Upper lobe of right lung (tissue), 1 donor: ENCODE measurements around the gene TAS2R30. TPM values are rescaled to one million over a fixed set of nuclear protein-coding genes. Genes with fewer than 3 reads are reported as not detected.
"Not testable (repeated sequence)": the region's sequence is repeated elsewhere in the genome, so short reads cannot be mapped to it uniquely, and the experiment has no call there.

Source experiments
- ATAC-seq: fragments of 200-7000 bp; cut with Tn5 transposase; one replicate; pipeline ENCODE4 v1.9.1; 2020; ENCODE audit warnings: mild to moderate bottlenecking, moderate library complexity
- DNase-seq: peaks from one replicate; pipeline ENCODE4 v3.0.0-alpha.2; 2020
- H3K27ac ChIP-seq: fragments of 200-600 bp; one replicate; pipeline ENCODE4 v1.8.0; 2022
- H3K27me3 ChIP-seq: fragments of 200-600 bp; one replicate; pipeline ENCODE4 v1.8.0; 2022; ENCODE audit warnings: mild to moderate bottlenecking
- H3K36me3 ChIP-seq: fragments of 200-600 bp; one replicate; pipeline ENCODE4 v1.8.0; 2022
- H3K4me1 ChIP-seq: fragments of 200-600 bp; one replicate; pipeline ENCODE4 v1.8.0; 2022
- H3K4me3 ChIP-seq: fragments of 200-600 bp; one replicate; pipeline ENCODE4 v1.8.0; 2022; ENCODE audit warnings: mild to moderate bottlenecking
- H3K9me3 ChIP-seq: fragments of 200-600 bp; one replicate; pipeline ENCODE4 v1.8.0; 2022
- intact Hi-C: fragments of 100-400 bp; cut with DNase I; formaldehyde crosslinking; loops from one replicate; pipeline ENCODE4 v1.11.0; 2022
- total RNA-seq: library from RNA; stranded (reverse); fragmentation: NEBNext Ultra II Directional; extraction: Animal tissue kit (Norgen Biotek cat#: 25700); gene quantifications from one replicate; pipeline ENCODE4 v1.2.1, GENCODE V29; 2021
- TF ChIP-seq, protein P1 (sequence below): fragments of 200-600 bp; IDR thresholded peaks from one replicate; pipeline ENCODE4 v1.8.0; 2022; ENCODE audit warnings: antibody characterized with exemption
- donor health status: DM: no; HTN: yes; CAD: no; lungs with severe emphysema.

TAS2R30 gene
- total RNA-seq, 1 donor from 2014 or later: 2.9 TPM

DNA sequence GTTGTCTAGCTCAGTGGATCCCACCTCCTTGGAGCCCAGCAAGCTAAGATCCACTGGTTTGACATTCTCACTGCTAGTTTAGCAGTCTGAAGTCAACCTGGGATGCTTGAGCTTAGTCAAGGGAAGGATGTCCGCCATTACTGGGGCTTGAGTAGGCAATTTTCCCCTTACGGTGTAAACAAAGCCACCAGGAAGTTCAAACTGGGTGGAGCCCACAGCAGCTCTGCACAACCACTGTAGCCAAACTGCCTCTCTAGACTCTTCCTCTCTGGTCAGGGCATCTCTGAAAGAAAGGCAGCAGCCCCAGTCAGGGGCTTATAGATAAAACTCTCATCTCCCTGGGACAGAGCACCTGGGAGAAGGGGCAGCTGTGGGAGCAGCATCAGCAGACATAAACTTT lies 25.6 kb downstream of the TAS2R30 start:
- Histone ChIP-seq H3K4me3 (no peak overlapping the region), H3K27me3 (no peaks in the 10 kb centered on the region), H3K27ac (no peak overlapping the region), H3K4me1 (no peaks in the 10 kb centered on the region), H3K36me3 (no peaks in the 10 kb centered on the region), H3K9me3 (no peaks in the 10 kb centered on the region)
- TF ChIP-seq, protein P1, sequence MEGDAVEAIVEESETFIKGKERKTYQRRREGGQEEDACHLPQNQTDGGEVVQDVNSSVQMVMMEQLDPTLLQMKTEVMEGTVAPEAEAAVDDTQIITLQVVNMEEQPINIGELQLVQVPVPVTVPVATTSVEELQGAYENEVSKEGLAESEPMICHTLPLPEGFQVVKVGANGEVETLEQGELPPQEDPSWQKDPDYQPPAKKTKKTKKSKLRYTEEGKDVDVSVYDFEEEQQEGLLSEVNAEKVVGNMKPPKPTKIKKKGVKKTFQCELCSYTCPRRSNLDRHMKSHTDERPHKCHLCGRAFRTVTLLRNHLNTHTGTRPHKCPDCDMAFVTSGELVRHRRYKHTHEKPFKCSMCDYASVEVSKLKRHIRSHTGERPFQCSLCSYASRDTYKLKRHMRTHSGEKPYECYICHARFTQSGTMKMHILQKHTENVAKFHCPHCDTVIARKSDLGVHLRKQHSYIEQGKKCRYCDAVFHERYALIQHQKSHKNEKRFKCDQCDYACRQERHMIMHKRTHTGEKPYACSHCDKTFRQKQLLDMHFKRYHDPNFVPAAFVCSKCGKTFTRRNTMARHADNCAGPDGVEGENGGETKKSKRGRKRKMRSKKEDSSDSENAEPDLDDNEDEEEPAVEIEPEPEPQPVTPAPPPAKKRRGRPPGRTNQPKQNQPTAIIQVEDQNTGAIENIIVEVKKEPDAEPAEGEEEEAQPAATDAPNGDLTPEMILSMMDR: no peak
- DNase-seq: no peak
- ATAC-seq: no peak
- intact Hi-C loops: no loop called here

DNA sequence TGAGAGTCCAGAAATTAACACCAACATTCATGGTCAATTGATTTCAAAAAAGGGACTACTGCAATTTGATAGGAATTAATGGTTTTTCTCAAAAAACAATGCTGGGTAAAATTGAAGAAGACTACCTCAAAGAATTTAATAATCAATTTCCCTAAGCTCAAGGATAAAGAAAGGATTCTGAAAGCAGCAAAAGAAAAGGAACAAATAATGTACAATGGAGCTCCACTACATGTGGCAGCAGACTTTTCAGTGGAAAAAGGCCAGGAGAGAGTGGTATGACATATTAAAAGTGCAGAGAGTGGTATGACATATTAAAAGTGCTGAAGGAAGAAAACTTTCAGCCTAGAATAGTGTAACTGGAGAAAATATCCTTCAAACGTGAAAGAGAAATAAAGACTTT lies 26.7 kb downstream of the TAS2R30 start:
- DNase-seq (no peak), ATAC-seq (no peak)
- H3K9me3 ChIP-seq: no peaks in the 10 kb centered on the region
- H3K27ac ChIP-seq: no peak overlapping the region
- TF ChIP-seq, protein P1: no peak
- no peak overlapping the region for H3K4me3 ChIP-seq
- intact Hi-C loops: no loop called here
- H3K27me3 ChIP-seq: no peaks in the 10 kb centered on the region
- no peaks in the 10 kb centered on the region for H3K4me1 ChIP-seq
- H3K36me3 ChIP-seq: no peaks in the 10 kb centered on the region

DNA sequence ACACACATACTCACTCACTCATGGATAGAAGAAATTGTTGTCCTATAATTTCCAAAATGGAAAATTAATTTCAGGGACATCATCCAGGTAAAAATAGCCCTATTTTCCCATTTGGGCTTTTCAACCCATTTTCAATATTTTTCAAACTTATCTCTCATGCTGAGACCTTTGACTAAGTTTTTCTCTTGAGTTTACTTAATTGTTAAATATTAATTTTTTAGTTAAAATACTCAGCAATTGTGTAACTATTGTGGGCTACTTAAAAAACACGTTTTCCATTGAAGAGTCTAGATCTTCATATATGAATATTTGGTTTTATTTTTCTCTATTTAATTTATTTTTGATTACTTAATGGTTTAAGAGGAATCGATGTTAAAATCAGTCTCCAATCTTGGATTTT lies 28.2 kb downstream of the TAS2R30 start:
- TF ChIP-seq, protein P1: no peak
- DNase-seq: no peak
- H3K36me3 ChIP-seq: no peaks in the 10 kb centered on the region
- H3K27me3 ChIP-seq: no peaks in the 10 kb centered on the region
- intact Hi-C loops: no loop called here
- no peak overlapping the region for H3K4me3 ChIP-seq
- no peak for ATAC-seq
- no peaks in the 10 kb centered on the region for H3K4me1 ChIP-seq
- no peaks in the 10 kb centered on the region for H3K9me3 ChIP-seq
- no peak overlapping the region for H3K27ac ChIP-seq

DNA sequence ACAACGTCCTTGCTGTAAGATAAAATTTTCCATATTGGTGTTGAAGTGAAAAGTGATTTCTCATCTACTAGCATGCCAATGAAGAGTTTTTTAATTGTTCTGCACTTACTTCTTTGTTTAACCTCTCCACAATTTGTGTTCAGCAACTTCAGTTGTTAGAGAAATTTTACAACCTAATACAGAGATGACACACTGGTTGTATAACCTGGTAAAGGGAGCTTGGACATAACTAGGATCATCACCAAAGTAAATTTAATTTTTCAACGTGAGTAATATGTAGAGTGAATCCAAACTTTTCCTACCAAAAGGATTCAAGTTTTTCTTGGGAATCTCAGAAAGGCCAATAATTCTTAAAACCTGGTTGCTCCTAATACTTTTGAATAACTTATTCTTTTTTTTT lies 28.9 kb downstream of the TAS2R30 start:
- Histone ChIP-seq H3K27ac (no peak overlapping the region), H3K27me3 (no peaks in the 10 kb centered on the region), H3K9me3 (no peaks in the 10 kb centered on the region), H3K4me3 (no peak overlapping the region), H3K36me3 (no peaks in the 10 kb centered on the region), H3K4me1 (no peaks in the 10 kb centered on the region)
- ATAC-seq: no peak
- no peak for DNase-seq
- TF ChIP-seq, protein P1: no peak
- intact Hi-C loops: no loop called here

DNA sequence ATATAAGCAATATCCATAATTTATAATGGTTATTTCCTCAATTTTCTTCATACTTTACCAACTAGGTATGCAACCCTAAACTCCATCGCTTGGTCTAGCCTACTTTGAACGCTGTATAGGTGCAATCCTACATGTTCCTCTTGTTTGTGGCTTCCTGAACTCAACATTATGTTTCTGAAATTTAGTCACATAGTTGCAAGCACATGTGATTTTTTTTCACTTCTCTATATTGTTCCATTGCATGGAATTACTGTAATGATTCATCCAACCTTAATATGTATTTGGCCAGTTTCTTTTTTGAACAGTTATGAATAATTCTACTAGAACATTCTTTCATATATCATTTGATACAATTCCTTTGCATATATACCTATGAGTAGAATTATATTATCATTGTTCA lies 39.5 kb downstream of the TAS2R30 start:
- H3K27ac ChIP-seq, H3K4me1 ChIP-seq, H3K27me3 ChIP-seq, H3K9me3 ChIP-seq, H3K4me3 ChIP-seq, DNase-seq, intact Hi-C loops, ATAC-seq, H3K36me3 ChIP-seq: not testable (repeated sequence)

DNA sequence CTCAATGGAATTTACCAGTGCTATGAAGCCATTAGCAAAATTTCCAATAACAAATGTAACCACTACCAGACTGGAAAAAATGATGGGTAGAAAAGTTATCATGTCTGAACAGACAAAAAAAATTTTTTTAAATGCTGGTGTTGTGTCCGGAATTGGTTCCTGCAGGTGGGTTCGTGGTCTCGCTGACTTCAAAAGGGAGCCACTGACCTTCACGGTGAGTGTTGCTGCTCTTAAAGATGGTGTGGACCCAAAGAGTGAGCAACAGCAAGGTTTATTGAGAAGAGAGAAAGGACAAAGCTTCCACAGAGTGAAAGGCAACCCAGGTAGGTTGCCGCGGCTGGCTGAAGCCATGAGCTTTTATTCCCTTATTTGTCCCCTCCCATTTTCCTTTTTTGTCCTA lies 42.3 kb downstream of the TAS2R30 start, which contains the start of gene TAS2R43:
Gene TAS2R43 (minus strand): TSS at position 186 of the 400 bp plus-strand sequence. CDS start 84 bp downstream, at position 102.
- TF ChIP-seq, protein P1: no peak
- intact Hi-C loops: no loop called here
- no peak within 1 kb of the TSS for H3K27ac ChIP-seq
- no peaks in the 10 kb centered on the region for H3K36me3 ChIP-seq
- ATAC-seq (no peak), DNase-seq (no peak)
- H3K4me1 ChIP-seq: no peaks in the 10 kb centered on the region
- H3K27me3 ChIP-seq: no peaks in the 10 kb centered on the region
- H3K9me3 ChIP-seq: no peaks in the 10 kb centered on the region
- no peak within 1 kb of the TSS for H3K4me3 ChIP-seq
